Stomach (tissue), 9 donors: ENCODE results near the gene CELF1. TPM values are rescaled to one million over a fixed set of nuclear protein-coding genes. Genes with fewer than 3 reads are reported as not detected.

Experiments
- DNase-seq, 2 donors: peaks; one replicate each; pipeline versions ENCODE4 v3.0.0 to v3.0.0-alpha.2; 2013 to 2019
- H3K27ac ChIP-seq, 5 donors: fragments of 200-600 bp in 4 of 5; sonication (generic) in 4 of 5; one replicate each; pipeline ENCODE4 v1.5.1; 2013 to 2019; ENCODE audit warnings: mild to moderate bottlenecking in 1 of 5, moderate library complexity in 1 of 5
- H3K27me3 ChIP-seq, 3 donors: fragments of 200-600 bp; sonication (generic); one replicate each; pipeline ENCODE4 v1.5.1; 2017 to 2019; ENCODE audit warnings: mixed run types in 1 of 3
- H3K36me3 ChIP-seq, 4 donors: fragments of 200-600 bp; sonication (generic); 1 replicate in 3 of 4; 2 replicates in 1 of 4; pipeline ENCODE4 v1.5.1; 2016 to 2019
- H3K4me1 ChIP-seq, 4 donors: fragments of 200-600 bp; sonication (generic); one replicate each; pipeline ENCODE4 v1.5.1; 2016 to 2019
- H3K4me3 ChIP-seq, 4 donors: fragments of 200-600 bp; sonication (generic) in 3 of 4; one replicate each; pipeline ENCODE4 v1.5.1; 2016 to 2019; ENCODE audit warnings: mild to moderate bottlenecking in 1 of 4
- H3K9me3 ChIP-seq, 4 donors: fragments of 200-600 bp; sonication (generic); one replicate each; pipeline ENCODE4 v1.5.1; 2016 to 2019
- CTCF ChIP-seq, 7 experiments: fragments of 450-650 bp in 4 of 7; fragments of 200-600 bp in 3 of 7; sonication (generic) in 3 of 7; IDR thresholded peaks; one replicate each; pipeline ENCODE4 v1.5.1; 2016 to 2019; ENCODE audit warnings: antibody characterized with exemption in 7 of 7, control low read depth in 2 of 7, mild to moderate bottlenecking in 1 of 7
- EP300 ChIP-seq: sonication (generic); formaldehyde crosslinking; IDR thresholded peaks from one replicate; pipeline ENCODE4 v1.6.1; 2017; ENCODE audit warnings: antibody characterized with exemption
- POLR2A ChIP-seq, 4 donors: fragments of 450-650 bp; IDR thresholded peaks; one replicate each; pipeline ENCODE4 v1.6.1; 2016; ENCODE audit warnings: antibody characterized with exemption in 4 of 4, control low read depth in 2 of 4, mild to moderate bottlenecking in 1 of 4, moderate library complexity in 1 of 4
- POLR2AphosphoS5 ChIP-seq, 3 donors: sonication (generic); formaldehyde crosslinking; IDR thresholded peaks; one replicate each; pipeline ENCODE4 v1.6.1; 2016; ENCODE audit warnings: antibody characterized with exemption in 3 of 3
- WGBS, 5 donors: extraction: QIAGEN DNeasy Blood & Tissue Kit in 3 of 5; methylation state at CpG; one replicate each; pipeline versions ENCODE4 v1.1.5 to v1.1.7; 2013 to 2018; 5-methylcytosine and 5-hydroxymethylcytosine counted together
- intact Hi-C: fragments of 100-400 bp; cut with DNase I; formaldehyde crosslinking; loops from one replicate; pipeline ENCODE4 v1.15.1; 2023; ENCODE audit warnings: low total_unique reads
- polyA plus RNA-seq, 3 donors: library from polyadenylated mRNA; stranded (reverse); fragments of 200-250 nt; gene quantifications; one replicate each; pipeline ENCODE4 v1.2.3, GENCODE V29; 2013
- total RNA-seq, 5 donors: library from RNA; depleted of rRNA; stranded (reverse); fragments of >200 nt; gene quantifications; one replicate each; pipeline versions ENCODE4 v1.1.0 to v1.2.3, GENCODE V29; 2014 to 2016
- donor health status: healthy with polysubstance abuse.
- donor health status: Bipolar disorder and iron deficiency.
- donor health status: healthy.

The CELF1 gene
- total and polyA plus RNA-seq, 8 donors = 12.7 to 206 (median 54.4) TPM

GRCh38 chr11:47487421-47487820 is 65.5 kb downstream of the CELF1 start:
- H3K27me3 ChIP-seq = no peaks in the 10 kb centered on the region
- intact Hi-C loops = no loop called here
- no peak overlapping the region for H3K27ac ChIP-seq
- no peak overlapping the region for H3K4me3 ChIP-seq
- peaks cover 45 to 59% (median 51%) of the 10 kb centered on the region in 4 donors for H3K36me3 ChIP-seq
- TF ChIP-seq CTCF (IDR thresholded peaks at IDR 0.05) = no peak
- no peak for TF ChIP-seq POLR2AphosphoS5 (IDR thresholded peaks at IDR 0.05)
- no peak for TF ChIP-seq POLR2A (IDR thresholded peaks at IDR 0.05)
- TF ChIP-seq EP300 = no peak
- 78 to 91% (median 87%) methylated on average over 2 of the region's 2 CpGs for WGBS, 5 donors
- no peak for DNase-seq
- H3K9me3 ChIP-seq = no peaks in the 10 kb centered on the region
- H3K4me1 ChIP-seq = peaks cover 0 to 31% (median 20%) of the 10 kb centered on the region in 4 donors

GRCh38 chr11:47485107-47485506 is 67.8 kb downstream of the CELF1 start:
- no peak for TF ChIP-seq POLR2AphosphoS5 (IDR thresholded peaks at IDR 0.05)
- TF ChIP-seq EP300 = no peak
- TF ChIP-seq CTCF (IDR thresholded peaks at IDR 0.05) = no peak
- TF ChIP-seq POLR2A (IDR thresholded peaks at IDR 0.05) = no peak
- no peak for DNase-seq
- peaks cover 64 to 74% (median 74%) of the 10 kb centered on the region in 4 donors for H3K36me3 ChIP-seq
- intact Hi-C loops = no loop called here
- 90 to 97% (median 95%) methylated on average over 7 of the region's 7 CpGs for WGBS, 5 donors
- H3K27me3 ChIP-seq = no peaks in the 10 kb centered on the region
- H3K4me1 ChIP-seq = peaks cover 0 to 28% (median 18%) of the 10 kb centered on the region in 4 donors
- no peak overlapping the region for H3K4me3 ChIP-seq
- no peak overlapping the region for H3K27ac ChIP-seq
- H3K9me3 ChIP-seq = no peaks in the 10 kb centered on the region

GRCh38 chr11:47483457-47483856 is 69.5 kb downstream of the CELF1 start:
- DNase-seq = no peak
- no peaks in the 10 kb centered on the region for H3K27me3 ChIP-seq
- intact Hi-C loops = no loop called here
- H3K36me3 ChIP-seq = peaks cover 79 to 91% (median 90%) of the 10 kb centered on the region in 4 donors
- H3K27ac ChIP-seq = no peak overlapping the region
- no peaks in the 10 kb centered on the region for H3K9me3 ChIP-seq
- WGBS, 5 donors = 85 to 97% (median 94%) methylated on average over 1 of the region's 1 CpG
- peaks cover 0 to 17% (median 10%) of the 10 kb centered on the region in 4 donors for H3K4me1 ChIP-seq
- no peak overlapping the region for H3K4me3 ChIP-seq
- TF ChIP-seq CTCF (IDR thresholded peaks at IDR 0.05) (no peak), POLR2A (IDR thresholded peaks at IDR 0.05) (no peak), POLR2AphosphoS5 (IDR thresholded peaks at IDR 0.05) (no peak), EP300 (no peak)

GRCh38 chr11:47480762-47481161 is 72.2 kb downstream of the CELF1 start:
- TF ChIP-seq EP300 (no peak), POLR2A (IDR thresholded peaks at IDR 0.05) (no peak), POLR2AphosphoS5 (IDR thresholded peaks at IDR 0.05) (no peak), CTCF (IDR thresholded peaks at IDR 0.05) (no peak)
- intact Hi-C loops = no loop called here
- Histone ChIP-seq H3K27me3 (no peaks in the 10 kb centered on the region), H3K4me1 (peaks cover 0 to 13% (median 5%) of the 10 kb centered on the region in 4 donors), H3K36me3 (peaks cover 94 to 100% (median 100%) of the 10 kb centered on the region in 4 donors), H3K9me3 (no peaks in the 10 kb centered on the region), H3K27ac (no peak overlapping the region), H3K4me3 (no peak overlapping the region)
- no peak for DNase-seq
- 90 to 96% (median 95%) methylated on average over 5 to 6 of the region's 6 CpGs for WGBS, 5 donors
